Measurements from ENCODE around the gene KIF26A.

KIF26A gene

GRCh38 chr14:104101086-104101621, 37.2 kb upstream of the KIF26A start:
- no peak for DNase-seq (ENCODE audit: low read depth in 3 of 3, low spot score in 1 of 3)

GRCh38 chr14:104101651-104102281, 36.6 kb upstream of the KIF26A start:
- DNase-seq (ENCODE audit: low read depth in 3 of 3, low spot score in 1 of 3), result no peak

- DNase-seq (ENCODE audit: low read depth in 3 of 3, low spot score in 1 of 3), result no peak
These were observed 36.0 kb upstream of the KIF26A start for GRCh38 chr14:104102282-104102914.

- no peak for DNase-seq (ENCODE audit: low read depth in 3 of 3, low spot score in 1 of 3)
These were observed 35.3 kb upstream of the KIF26A start for GRCh38 chr14:104103061-104103445.

- DNase-seq (ENCODE audit: low read depth in 3 of 3, low spot score in 1 of 3), result no peak
These were observed 34.8 kb upstream of the KIF26A start for GRCh38 chr14:104103446-104104075.

GRCh38 chr14:104104076-104104901, 34.1 kb upstream of the KIF26A start:
- no peak for DNase-seq (ENCODE audit: low read depth in 3 of 3, low spot score in 1 of 3)

- DNase-seq (ENCODE audit: low read depth in 3 of 3, low spot score in 1 of 3), result no peak
These were observed 33.1 kb upstream of the KIF26A start for GRCh38 chr14:104105071-104105821.

- no peak for DNase-seq (ENCODE audit: low read depth in 3 of 3, low spot score in 1 of 3)
These were observed 32.4 kb upstream of the KIF26A start for GRCh38 chr14:104105822-104106470.

GRCh38 chr14:104106471-104106991, 31.9 kb upstream of the KIF26A start:
- DNase-seq (ENCODE audit: low read depth in 3 of 3, low spot score in 1 of 3), result no peak

GRCh38 chr14:104107101-104107581, 31.2 kb upstream of the KIF26A start:
- no peak for DNase-seq (ENCODE audit: low read depth in 3 of 3, low spot score in 1 of 3)

- DNase-seq (ENCODE audit: low read depth in 3 of 3, low spot score in 1 of 3), result no peak
These were observed 30.5 kb upstream of the KIF26A start for GRCh38 chr14:104107611-104108569.

GRCh38 chr14:104108570-104109541, 29.5 kb upstream of the KIF26A start:
- DNase-seq (ENCODE audit: low read depth in 3 of 3, low spot score in 1 of 3), result no peak

GRCh38 chr14:104109731-104110361, 28.5 kb upstream of the KIF26A start:
- DNase-seq (ENCODE audit: low read depth in 3 of 3, low spot score in 1 of 3), result no peak

GRCh38 chr14:104110491-104111209, 27.7 kb upstream of the KIF26A start:
- DNase-seq (ENCODE audit: low read depth in 3 of 3, low spot score in 1 of 3), result no peak

- DNase-seq (ENCODE audit: low read depth in 3 of 3, low spot score in 1 of 3), result no peak
These were observed 26.9 kb upstream of the KIF26A start for GRCh38 chr14:104111301-104112112.

- DNase-seq (ENCODE audit: low read depth in 3 of 3, low spot score in 1 of 3), result no peak
These were observed 26.3 kb upstream of the KIF26A start for GRCh38 chr14:104112113-104112505.
